Astrocyte (in vitro differentiated cells and primary cell): ENCODE measurements around the gene TMBIM1. TPM values are rescaled to one million over a fixed set of nuclear protein-coding genes. Genes with fewer than 3 reads are reported as not detected.

Experiments used
- DNase-seq: peaks from one replicate; pipeline ENCODE4 v3.0.0-alpha.2; 2010; ENCODE audit warnings: low read depth
- FAIRE-seq: peaks from 2 replicates; lab custom pipeline; 2011; peaks lifted over from hg19 to GRCh38; lab: Jason Lieb, UNC
- H2AFZ ChIP-seq: 2 replicates; pipeline ENCODE4 v1.6.0; 2012; ENCODE audit warnings: low read depth, low read length, inconsistent platforms
- H3K27ac ChIP-seq: 2 replicates; pipeline ENCODE4 v1.5.1; 2011; ENCODE audit warnings: low read depth, low read length, inconsistent platforms
- H3K27me3 ChIP-seq: 2 replicates; pipeline ENCODE4 v1.6.0; 2011; ENCODE audit warnings: low read length, inconsistent platforms; ENCODE audit not compliant: insufficient read depth
- H3K36me3 ChIP-seq: 2 replicates; pipeline ENCODE4 v1.5.1; 2011; ENCODE audit warnings: low read length, inconsistent platforms; ENCODE audit not compliant: insufficient read depth
- H3K4me1 ChIP-seq: 2 replicates; pipeline ENCODE4 v1.5.1; 2011; ENCODE audit warnings: low read length, inconsistent platforms; ENCODE audit not compliant: insufficient read depth
- H3K4me2 ChIP-seq: 2 replicates; pipeline ENCODE4 v1.6.0; 2012; ENCODE audit warnings: low read length, inconsistent platforms
- H3K4me3 ChIP-seq: 2 replicates; pipeline ENCODE4 v1.5.1; 2011; ENCODE audit warnings: low read depth, mild to moderate bottlenecking, low read length, inconsistent platforms; ENCODE audit not compliant: insufficient read depth
- H3K79me2 ChIP-seq: 2 replicates; pipeline ENCODE4 v1.6.0; 2012; ENCODE audit warnings: mild to moderate bottlenecking, low read length, inconsistent platforms; ENCODE audit not compliant: insufficient read depth
- H3K9ac ChIP-seq: 2 replicates; pipeline ENCODE4 v1.6.0; 2012; ENCODE audit warnings: mild to moderate bottlenecking, low read length, inconsistent platforms
- H3K9me3 ChIP-seq: 2 replicates; pipeline ENCODE4 v1.5.1; 2012; ENCODE audit warnings: low read depth, mild to moderate bottlenecking, low read length, inconsistent platforms; ENCODE audit not compliant: insufficient read depth
- H4K20me1 ChIP-seq: 2 replicates; pipeline ENCODE4 v1.6.0; 2012; ENCODE audit warnings: low read length, inconsistent platforms; ENCODE audit not compliant: insufficient read depth
- H3K27ac Mint-ChIP-seq: one replicate; pipeline ENCODE4 v1.8.0; 2021; ENCODE audit warnings: mild to moderate bottlenecking, mixed read lengths; ENCODE audit not compliant: unreplicated experiment
- H3K27me3 Mint-ChIP-seq: one replicate; pipeline ENCODE4 v1.8.0; 2021; ENCODE audit warnings: low read depth, mixed read lengths; ENCODE audit not compliant: unreplicated experiment
- H3K36me3 Mint-ChIP-seq: one replicate; pipeline ENCODE4 v1.8.0; 2021; ENCODE audit warnings: low read depth, mixed read lengths; ENCODE audit not compliant: unreplicated experiment
- H3K4me1 Mint-ChIP-seq: one replicate; pipeline ENCODE4 v1.8.0; 2021; ENCODE audit warnings: low read depth, mixed read lengths; ENCODE audit not compliant: unreplicated experiment
- H3K4me3 Mint-ChIP-seq: one replicate; pipeline ENCODE4 v1.8.0; 2021; ENCODE audit warnings: mild to moderate bottlenecking, moderate library complexity, mixed read lengths; ENCODE audit not compliant: unreplicated experiment
- H3K9me3 Mint-ChIP-seq: one replicate; pipeline ENCODE4 v1.8.0; 2021; ENCODE audit warnings: mild to moderate bottlenecking, mixed read lengths; ENCODE audit not compliant: unreplicated experiment
- CTCF ChIP-seq: IDR thresholded peaks from 2 replicates; pipeline ENCODE4 v1.5.1; 2011; ENCODE audit warnings: low read depth, mild to moderate bottlenecking, inconsistent platforms, low read length, moderate library complexity; ENCODE audit not compliant: insufficient read depth
- EZH2 ChIP-seq: IDR thresholded peaks from 2 replicates; pipeline ENCODE4 v1.6.1; 2012; ENCODE audit warnings: mild to moderate bottlenecking, low read length, inconsistent platforms; ENCODE audit not compliant: insufficient read depth
- total RNA-seq: library from RNA; stranded (reverse); gene quantifications from 2 replicates; pipeline ENCODE4 v1.2.1, GENCODE V29; 2021

TMBIM1 gene
- total RNA-seq, 1 donor from 2014 or later = 37.2 TPM

- H3K4me2 ChIP-seq = peak within 1 kb of the TSS; percentile 100
- no peaks in the 10 kb centered on the region for H3K27me3 Mint-ChIP-seq
- no peaks in the 10 kb centered on the region for H3K9me3 ChIP-seq
- H3K9me3 Mint-ChIP-seq = no peaks in the 10 kb centered on the region
- peaks cover 17% of the 10 kb centered on the region for H3K4me1 ChIP-seq
- peaks cover 19% of the 10 kb centered on the region for H3K36me3 Mint-ChIP-seq
- peak within 1 kb of the TSS; percentile 99 for H3K9ac ChIP-seq
- peak within 1 kb of the TSS; percentile 98 for H3K4me3 Mint-ChIP-seq
- H3K79me2 ChIP-seq = peaks cover 35% of the 10 kb centered on the region
- peak; percentile 97 for DNase-seq
- H3K27me3 ChIP-seq = no peaks in the 10 kb centered on the region
- H3K27ac ChIP-seq = peak within 1 kb of the TSS; percentile 88
- H3K36me3 ChIP-seq = peaks cover 31% of the 10 kb centered on the region
- FAIRE-seq = peak; percentile 69
- TF ChIP-seq CTCF (no peak), EZH2 (no peak)
- H2AFZ ChIP-seq = peak within 1 kb of the TSS; percentile 87
- peaks cover 32% of the 10 kb centered on the region for H4K20me1 ChIP-seq
- H3K4me1 Mint-ChIP-seq = peaks cover 6% of the 10 kb centered on the region
- H3K27ac Mint-ChIP-seq = peak within 1 kb of the TSS; percentile 85
- H3K4me3 ChIP-seq = peak within 1 kb of the TSS; percentile 98
Observed at GRCh38 chr2:218269900-218270720, 22.2 kb downstream of the TMBIM1 start, which contains the start of the genes AAMP and PNKD. Gene AAMP, minus strand, starts transcription at chr2:218270137. Its CDS starts 51 bp downstream, at chr2:218270086. Gene PNKD, plus strand, starts transcription at chr2:218270519. Its CDS starts 17 bp downstream, at chr2:218270536.

GRCh38 chr2:218267259-218267658 lies 25.0 kb downstream of the TMBIM1 start:
- Histone ChIP-seq H3K4me2 (no peak overlapping the region), H3K79me2 (peaks cover 35% of the 10 kb centered on the region), H3K9me3 (no peaks in the 10 kb centered on the region), H3K27ac (no peak overlapping the region), H3K4me1 (peaks cover 12% of the 10 kb centered on the region), H2AFZ (no peak overlapping the region), H3K27me3 (no peaks in the 10 kb centered on the region), H3K9ac (no peak overlapping the region), H4K20me1 (peaks cover 36% of the 10 kb centered on the region), H3K4me3 (no peak overlapping the region), H3K36me3 (peaks cover 21% of the 10 kb centered on the region)
- Mint-ChIP-seq H3K27me3 (no peaks in the 10 kb centered on the region), H3K9me3 (no peaks in the 10 kb centered on the region), H3K4me1 (peaks cover 9% of the 10 kb centered on the region), H3K4me3 (peak overlapping the region; percentile 67), H3K27ac (no peak overlapping the region), H3K36me3 (peaks cover 24% of the 10 kb centered on the region)
- FAIRE-seq (no peak), DNase-seq (no peak)
- TF ChIP-seq CTCF (no peak), EZH2 (no peak)
